ENCODE measurements around the gene TBC1D17.

- TF ChIP-seq GLIS3 (CRISPR knock-in tag; IDR thresholded peaks at IDR 0.05) (no peak), ZFP3 (CRISPR knock-in tag; IDR thresholded peaks at IDR 0.05) (no peak), TSHZ2 (CRISPR knock-in tag; IDR thresholded peaks at IDR 0.05) (no peak), ZFP30 (CRISPR knock-in tag; IDR thresholded peaks at IDR 0.05) (no peak), RARB (CRISPR knock-in tag; IDR thresholded peaks at IDR 0.05) (no peak), SNAI2 (CRISPR knock-in tag; IDR thresholded peaks at IDR 0.05) (no peak)
Observed at GRCh38 chr19:49912965-49913685, 35.6 kb downstream of the TBC1D17 start.

Data from SK-N-SH treated with all-trans-retinoic acid at 6 μM for 48 hours (cell line).